CD4-positive, alpha-beta T cell treated with Interleukin-12 subunit alpha and Interleukin-12 subunit beta, for 1 hour (primary cell): ENCODE measurements around the gene PCDHGA1.

ENCODE experiments used
- DNase-seq: peaks from one replicate; pipeline ENCODE4 v3.0.0-alpha.2; 2020

Gene PCDHGA1

DNA sequence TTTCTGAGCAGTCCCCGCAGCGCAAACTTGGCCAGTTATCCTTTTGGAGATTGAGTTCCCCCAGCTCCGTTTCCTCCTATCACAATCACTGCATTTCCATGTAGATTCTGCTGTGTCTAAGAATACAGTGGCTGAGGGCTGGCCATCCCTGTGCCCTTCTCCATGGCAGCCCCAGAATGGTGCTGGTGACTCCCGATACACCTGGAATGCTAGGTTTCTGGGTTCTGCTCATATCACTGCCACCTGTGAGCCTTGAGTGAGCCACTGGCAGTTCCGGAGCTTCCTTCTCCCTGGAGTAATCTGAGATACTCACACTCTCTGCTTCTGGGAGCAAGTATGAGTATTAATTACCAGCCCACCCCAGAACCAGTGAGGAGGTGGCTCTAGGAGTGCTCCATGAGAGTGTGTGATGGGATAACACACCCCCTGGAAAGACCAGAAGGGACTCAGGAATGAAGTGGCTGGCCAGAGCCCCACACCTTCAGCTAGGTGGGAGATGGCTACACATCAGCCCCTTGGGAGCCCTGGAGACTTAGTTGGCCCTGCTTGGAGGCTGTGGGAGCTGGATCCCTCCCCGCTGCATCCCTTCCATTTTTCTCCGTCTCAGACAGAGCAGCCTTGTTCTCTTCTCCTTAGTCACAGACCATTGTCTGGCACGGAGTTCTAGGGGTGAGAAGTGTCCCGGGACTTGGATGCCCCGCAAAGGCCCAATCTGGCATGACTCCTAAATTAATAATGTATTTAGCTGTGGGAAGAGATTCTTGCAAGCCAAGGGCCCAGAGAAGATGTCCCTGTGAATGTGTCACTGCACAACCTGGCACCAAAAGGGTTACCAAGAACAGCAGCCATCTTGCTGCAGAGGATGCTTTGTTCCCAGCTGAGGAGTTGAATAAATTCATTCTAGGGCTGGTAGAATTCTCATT is 163.4 kb downstream of the PCDHGA1 start:
- DNase-seq: no peak

- no peak for DNase-seq
Observed at GRCh38 chr5:141494761-141495452, 164.6 kb downstream of the PCDHGA1 start.

GRCh38 chr5:141495453-141495811 is 165.1 kb downstream of the PCDHGA1 start:
- no peak for DNase-seq

- DNase-seq: no peak
Observed at GRCh38 chr5:141496038-141496437, 165.7 kb downstream of the PCDHGA1 start.

DNA sequence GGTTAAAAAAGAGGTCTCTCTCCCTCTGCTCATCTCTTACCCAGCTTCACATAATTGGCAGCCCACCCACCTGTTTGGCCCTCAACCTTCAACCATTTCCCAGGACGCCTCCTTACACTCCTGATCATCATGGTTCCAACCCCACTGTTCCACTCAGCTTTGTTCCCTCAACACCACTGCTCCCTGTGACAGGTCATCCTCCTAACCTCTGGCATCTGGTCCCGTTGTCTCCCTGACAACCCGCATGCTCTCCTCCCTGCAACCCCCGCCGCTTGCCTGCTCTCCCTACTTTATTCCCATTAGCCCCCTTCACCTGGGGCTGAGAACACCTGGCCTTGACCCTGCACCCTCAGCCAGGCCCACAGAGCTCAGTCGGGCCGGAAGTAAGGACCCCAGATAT is 171.4 kb downstream of the PCDHGA1 start:
- DNase-seq: no peak

GRCh38 chr5:141503681-141504080 is 173.4 kb downstream of the PCDHGA1 start:
- DNase-seq: no peak

- DNase-seq: no peak
Observed at GRCh38 chr5:141504216-141504615, 173.9 kb downstream of the PCDHGA1 start.

GRCh38 chr5:141506381-141507155 is 176.3 kb downstream of the PCDHGA1 start:
- no peak for DNase-seq

- no peak for DNase-seq
Observed at GRCh38 chr5:141507387-141508091, 177.2 kb downstream of the PCDHGA1 start.

DNA sequence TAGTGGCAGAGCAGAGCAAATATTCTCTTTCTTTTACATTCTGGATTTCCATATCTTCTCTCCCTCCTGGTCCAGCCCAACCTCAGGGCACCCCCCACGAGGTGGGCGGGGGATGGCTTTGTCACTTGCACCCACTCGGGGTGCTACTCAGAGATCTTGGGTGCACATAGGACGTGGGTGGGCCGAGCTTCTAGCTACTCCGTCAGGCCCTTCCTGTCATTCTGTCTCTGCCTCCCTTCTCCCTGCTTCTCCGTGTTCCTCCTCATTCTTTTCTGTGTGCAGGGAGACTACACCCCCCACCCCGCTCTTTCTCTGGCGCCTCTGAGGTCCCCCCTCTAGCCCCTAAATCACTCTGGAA is 178.1 kb downstream of the PCDHGA1 start:
- no peak for DNase-seq

- no peak for DNase-seq
Observed at GRCh38 chr5:141508798-141509611, 178.7 kb downstream of the PCDHGA1 start.

GRCh38 chr5:141510160-141510559 is 179.8 kb downstream of the PCDHGA1 start:
- no peak for DNase-seq

- no peak for DNase-seq
Observed at GRCh38 chr5:141510850-141511601, 180.7 kb downstream of the PCDHGA1 start.

DNA sequence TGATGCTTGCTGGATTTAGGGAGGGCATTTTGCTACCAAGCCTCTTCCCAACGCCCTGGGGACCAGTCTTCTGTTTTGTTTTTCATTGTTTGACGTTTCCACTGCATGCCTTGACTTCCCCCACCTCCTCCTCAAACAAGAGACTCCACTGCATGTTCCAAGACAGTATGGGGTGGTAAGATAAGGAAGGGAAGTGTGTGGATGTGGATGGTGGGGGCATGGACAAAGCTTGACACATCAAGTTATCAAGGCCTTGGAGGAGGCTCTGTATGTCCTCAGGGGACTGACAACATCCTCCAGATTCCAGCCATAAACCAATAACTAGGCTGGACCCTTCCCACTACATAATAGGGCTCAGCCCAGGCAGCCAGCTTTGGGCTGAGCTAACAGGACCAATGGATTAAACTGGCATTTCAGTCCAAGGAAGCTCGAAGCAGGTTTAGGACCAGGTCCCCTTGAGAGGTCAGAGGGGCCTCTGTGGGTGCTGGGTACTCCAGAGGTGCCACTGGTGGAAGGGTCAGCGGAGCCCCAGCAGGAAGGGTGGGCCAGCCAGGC is 181.5 kb downstream of the PCDHGA1 start:
- DNase-seq: no peak

DNA sequence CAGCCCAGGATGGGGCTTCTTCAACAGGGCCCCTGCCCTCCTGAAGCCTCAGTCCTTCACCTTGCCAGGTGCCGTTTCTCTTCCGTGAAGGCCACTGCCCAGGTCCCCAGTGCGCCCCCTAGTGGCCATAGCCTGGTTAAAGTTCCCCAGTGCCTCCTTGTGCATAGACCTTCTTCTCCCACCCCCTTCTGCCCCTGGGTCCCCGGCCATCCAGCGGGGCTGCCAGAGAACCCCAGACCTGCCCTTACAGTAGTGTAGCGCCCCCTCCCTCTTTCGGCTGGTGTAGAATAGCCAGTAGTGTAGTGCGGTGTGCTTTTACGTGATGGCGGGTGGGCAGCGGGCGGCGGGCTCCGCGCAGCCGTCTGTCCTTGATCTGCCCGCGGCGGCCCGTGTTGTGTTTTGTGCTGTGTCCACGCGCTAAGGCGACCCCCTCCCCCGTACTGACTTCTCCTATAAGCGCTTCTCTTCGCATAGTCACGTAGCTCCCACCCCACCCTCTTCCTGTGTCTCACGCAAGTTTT is 182.1 kb downstream of the PCDHGA1 start:
- DNase-seq: peak; percentile 84

GRCh38 chr5:141512911-141513626 is 182.8 kb downstream of the PCDHGA1 start:
- peak; percentile 24 for DNase-seq

DNA sequence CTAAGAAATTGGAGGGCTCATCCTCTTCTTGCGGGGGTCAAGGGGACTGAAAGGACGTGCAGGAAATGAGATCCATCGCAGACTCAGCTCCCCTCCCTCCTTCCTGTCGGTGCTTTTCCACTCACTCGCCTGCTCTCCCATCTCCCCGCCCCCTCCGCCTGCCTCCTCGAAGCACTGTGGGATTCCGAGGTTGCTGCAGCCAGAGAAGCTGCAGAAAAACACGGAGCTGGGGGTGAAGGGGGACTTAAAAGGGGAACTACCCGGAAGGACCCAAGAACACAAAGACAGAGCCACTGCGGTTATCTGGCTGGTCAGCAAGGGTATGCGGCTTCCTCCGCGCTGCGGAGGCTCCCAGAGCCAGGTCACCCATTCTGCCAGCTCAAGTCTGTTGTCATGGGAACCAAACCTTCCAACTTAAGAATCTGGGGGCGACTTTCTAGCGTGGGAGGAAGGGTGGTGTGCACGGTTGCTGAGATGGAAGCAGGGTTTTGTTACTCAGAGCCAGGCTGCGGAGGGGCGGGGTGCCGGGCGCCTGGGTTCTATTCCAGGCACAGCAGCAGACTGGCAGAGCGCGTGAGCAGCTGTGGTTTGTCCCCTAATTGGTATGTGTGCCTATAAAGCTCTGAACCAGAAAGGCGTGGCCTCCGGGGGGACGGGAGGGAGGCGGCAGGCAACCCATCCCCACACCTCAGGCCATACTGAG is 183.5 kb downstream of the PCDHGA1 start:
- peak; percentile 32 for DNase-seq

GRCh38 chr5:141514330-141515133 is 184.2 kb downstream of the PCDHGA1 start:
- no peak for DNase-seq
